HepG2 (cell line): ENCODE data around the gene FGFR3.
A peak's percentile ranks its signal among the peaks of the same experiment; 100 is the strongest.

Experiments used
- MED1 ChIP-seq: sonication (generic); formaldehyde crosslinking; IDR thresholded peaks from 2 replicates; pipeline ENCODE4 v1.4.0; 2020; ENCODE audit warnings: missing genetic modification reagents
- TF ChIP-seq, protein P1 (sequence below): sonication (generic); formaldehyde crosslinking; IDR thresholded peaks from 2 replicates; pipeline ENCODE4 v1.4.0; 2020; ENCODE audit warnings: mild to moderate bottlenecking, missing genetic modification reagents
- TF ChIP-seq, protein P2 (sequence below): sonication (generic); formaldehyde crosslinking; IDR thresholded peaks from 2 replicates; pipeline ENCODE4 v1.9.0; 2021; ENCODE audit warnings: missing genetic modification reagents, borderline replicate concordance

DNA sequence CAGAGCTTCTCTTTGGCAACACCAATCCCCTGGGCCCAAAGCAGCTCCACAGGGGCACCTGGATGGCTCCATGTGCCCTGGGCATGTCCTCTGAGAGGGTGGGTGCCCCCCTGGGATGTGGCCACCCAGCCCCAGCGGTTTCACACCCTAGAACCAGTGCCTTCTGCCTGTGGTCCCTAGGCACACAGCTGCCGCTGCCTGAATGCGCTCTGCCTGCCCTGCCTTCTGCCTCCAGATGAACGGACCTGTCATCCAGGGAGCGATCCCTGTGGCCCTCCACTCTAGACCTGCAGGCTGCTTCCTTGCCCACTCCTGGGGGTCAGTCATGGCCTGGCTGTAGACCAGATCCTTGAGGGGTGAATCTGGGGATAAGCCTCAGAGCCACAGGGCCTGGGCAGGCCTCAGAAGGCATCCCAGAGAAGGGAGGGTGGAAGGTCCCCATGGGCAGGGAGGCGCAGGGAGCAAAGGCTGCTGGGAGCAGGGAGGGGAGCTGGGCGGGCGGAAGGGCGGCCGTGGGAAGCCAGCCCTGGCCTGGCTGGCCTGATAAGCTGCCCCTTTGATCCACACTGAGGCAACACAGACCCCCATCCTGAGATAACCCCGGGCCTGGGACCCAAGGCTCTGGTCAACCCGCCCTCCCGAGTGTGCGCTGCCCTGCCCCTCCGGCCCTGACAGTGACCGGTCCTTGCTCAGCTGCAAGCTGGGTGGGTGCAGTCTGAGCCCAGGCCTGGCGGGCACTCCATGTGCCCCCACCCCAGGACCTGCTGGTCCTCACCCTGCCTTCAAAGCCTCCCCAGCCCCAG is 8.1 kb upstream of the FGFR3 start:
- TF ChIP-seq MED1 (CRISPR knock-in tag): peak; percentile 89
- TF ChIP-seq, protein P1, sequence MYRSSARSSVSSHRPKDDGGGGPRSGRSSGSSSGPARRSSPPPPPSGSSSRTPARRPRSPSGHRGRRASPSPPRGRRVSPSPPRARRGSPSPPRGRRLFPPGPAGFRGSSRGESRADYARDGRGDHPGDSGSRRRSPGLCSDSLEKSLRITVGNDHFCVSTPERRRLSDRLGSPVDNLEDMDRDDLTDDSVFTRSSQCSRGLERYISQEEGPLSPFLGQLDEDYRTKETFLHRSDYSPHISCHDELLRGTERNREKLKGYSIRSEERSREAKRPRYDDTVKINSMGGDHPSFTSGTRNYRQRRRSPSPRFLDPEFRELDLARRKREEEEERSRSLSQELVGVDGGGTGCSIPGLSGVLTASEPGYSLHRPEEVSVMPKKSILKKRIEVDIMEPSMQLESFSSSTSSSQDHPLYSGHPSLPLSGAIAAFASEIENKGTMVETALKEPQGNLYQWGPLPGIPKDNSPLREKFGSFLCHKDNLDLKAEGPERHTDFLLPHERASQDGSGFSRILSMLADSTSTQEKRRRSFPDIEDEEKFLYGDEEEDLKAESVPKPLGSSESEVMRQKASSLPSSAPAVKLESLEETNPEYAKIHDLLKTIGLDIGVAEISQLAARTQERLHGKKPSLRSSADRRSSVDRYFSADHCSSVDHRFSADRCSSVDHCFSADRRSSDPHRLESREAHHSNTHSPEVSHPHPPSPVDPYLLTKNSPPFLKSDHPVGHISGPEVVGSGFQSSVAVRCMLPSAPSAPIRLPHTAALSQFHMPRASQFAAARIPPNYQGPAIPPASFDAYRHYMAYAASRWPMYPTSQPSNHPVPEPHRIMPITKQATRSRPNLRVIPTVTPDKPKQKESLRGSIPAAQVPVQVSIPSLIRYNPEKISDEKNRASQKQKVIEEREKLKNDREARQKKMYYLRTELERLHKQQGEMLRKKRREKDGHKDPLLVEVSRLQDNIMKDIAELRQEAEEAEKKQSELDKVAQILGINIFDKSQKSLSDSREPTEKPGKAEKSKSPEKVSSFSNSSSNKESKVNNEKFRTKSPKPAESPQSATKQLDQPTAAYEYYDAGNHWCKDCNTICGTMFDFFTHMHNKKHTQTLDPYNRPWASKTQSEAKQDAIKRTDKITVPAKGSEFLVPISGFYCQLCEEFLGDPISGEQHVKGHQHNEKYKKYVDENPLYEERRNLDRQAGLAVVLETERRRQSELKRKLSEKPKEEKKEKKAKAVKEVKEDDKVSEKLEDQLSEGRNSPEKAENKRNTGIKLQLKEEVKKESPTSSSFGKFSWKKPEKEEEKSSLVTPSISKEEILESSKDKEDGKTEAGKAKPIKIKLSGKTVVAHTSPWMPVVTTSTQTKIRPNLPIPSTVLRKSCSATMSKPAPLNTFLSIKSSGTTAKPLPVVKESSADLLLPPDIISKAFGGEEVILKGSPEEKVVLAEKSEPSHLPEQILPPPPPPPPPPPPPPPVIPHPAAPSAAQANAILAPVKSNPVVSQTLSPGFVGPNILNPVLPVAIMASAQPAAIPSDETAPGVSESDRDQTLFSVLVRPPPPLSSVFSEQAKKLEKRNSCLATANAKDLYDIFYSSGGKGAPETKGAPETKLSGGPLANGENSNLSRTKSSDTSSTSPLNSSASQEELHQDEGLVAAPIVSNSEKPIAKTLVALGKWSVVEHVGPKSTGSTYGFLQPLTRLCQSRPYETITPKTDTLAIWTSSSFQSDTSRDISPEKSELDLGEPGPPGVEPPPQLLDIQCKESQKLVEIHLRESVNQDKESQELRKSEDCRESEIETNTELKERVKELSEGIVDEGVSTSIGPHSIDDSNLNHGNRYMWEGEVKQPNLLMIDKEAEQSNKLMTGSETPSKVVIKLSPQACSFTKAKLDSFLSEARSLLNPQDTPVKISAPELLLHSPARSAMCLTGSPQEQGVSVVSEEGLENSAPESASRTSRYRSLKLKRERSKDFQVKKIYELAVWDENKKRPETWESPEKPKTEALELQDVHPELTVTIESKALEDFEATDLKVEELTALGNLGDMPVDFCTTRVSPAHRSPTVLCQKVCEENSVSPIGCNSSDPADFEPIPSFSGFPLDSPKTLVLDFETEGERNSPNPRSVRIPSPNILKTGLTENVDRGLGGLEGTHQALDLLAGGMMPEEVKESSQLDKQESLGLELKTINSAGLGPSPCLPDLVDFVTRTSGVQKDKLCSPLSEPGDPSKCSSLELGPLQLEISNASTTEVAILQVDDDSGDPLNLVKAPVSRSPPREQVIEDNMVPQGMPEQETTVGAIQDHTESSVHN (CRISPR knock-in tag): 0 out of 2 replicates have a peak, but pooled peaks have one; percentile 57
- TF ChIP-seq, protein P2, sequence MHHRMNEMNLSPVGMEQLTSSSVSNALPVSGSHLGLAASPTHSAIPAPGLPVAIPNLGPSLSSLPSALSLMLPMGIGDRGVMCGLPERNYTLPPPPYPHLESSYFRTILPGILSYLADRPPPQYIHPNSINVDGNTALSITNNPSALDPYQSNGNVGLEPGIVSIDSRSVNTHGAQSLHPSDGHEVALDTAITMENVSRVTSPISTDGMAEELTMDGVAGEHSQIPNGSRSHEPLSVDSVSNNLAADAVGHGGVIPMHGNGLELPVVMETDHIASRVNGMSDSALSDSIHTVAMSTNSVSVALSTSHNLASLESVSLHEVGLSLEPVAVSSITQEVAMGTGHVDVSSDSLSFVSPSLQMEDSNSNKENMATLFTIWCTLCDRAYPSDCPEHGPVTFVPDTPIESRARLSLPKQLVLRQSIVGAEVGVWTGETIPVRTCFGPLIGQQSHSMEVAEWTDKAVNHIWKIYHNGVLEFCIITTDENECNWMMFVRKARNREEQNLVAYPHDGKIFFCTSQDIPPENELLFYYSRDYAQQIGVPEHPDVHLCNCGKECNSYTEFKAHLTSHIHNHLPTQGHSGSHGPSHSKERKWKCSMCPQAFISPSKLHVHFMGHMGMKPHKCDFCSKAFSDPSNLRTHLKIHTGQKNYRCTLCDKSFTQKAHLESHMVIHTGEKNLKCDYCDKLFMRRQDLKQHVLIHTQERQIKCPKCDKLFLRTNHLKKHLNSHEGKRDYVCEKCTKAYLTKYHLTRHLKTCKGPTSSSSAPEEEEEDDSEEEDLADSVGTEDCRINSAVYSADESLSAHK (CRISPR knock-in tag): no peak
